IMR-90 (cell line): ENCODE data around the gene DVL1.

ENCODE experiments used
- BHLHE40 ChIP-seq: fragments of 150-350 bp; IDR thresholded peaks from 2 replicates; pipeline ENCODE4 v1.6.1; 2016; ENCODE audit warnings: mild to moderate bottlenecking, low read depth, low read length
- CHD1 ChIP-seq: IDR thresholded peaks from 2 replicates; pipeline ENCODE4 v1.6.1; 2012; ENCODE audit warnings: low read depth, low read length, improper control_type of control experiment
- CTCF ChIP-seq: conservative IDR thresholded peaks from 2 replicates; pipeline ENCODE4 v1.5.1; 2012; ENCODE audit warnings: mild to moderate bottlenecking, low read depth, low read length, improper control_type of control experiment
- FOS ChIP-seq: fragments of 150-350 bp; IDR thresholded peaks from 2 replicates; pipeline ENCODE4 v1.6.1; 2016; ENCODE audit warnings: low read depth, low read length
- MAFK ChIP-seq: IDR thresholded peaks from 2 replicates; pipeline ENCODE4 v1.6.1; 2012; ENCODE audit warnings: low read depth, low read length, improper control_type of control experiment
- MAZ ChIP-seq: IDR thresholded peaks from 2 replicates; pipeline ENCODE4 v1.6.1; 2012; ENCODE audit warnings: low read depth, mild to moderate bottlenecking, low read length, improper control_type of control experiment, moderate library complexity, borderline replicate concordance
- MXI1 ChIP-seq: IDR thresholded peaks from 2 replicates; pipeline ENCODE4 v1.6.1; 2012; ENCODE audit warnings: low read depth, mild to moderate bottlenecking, low read length, moderate library complexity, borderline replicate concordance
- POLR2A ChIP-seq: IDR thresholded peaks from 2 replicates; pipeline ENCODE4 v1.6.1; 2012; ENCODE audit warnings: mild to moderate bottlenecking, low read depth, low read length
- RAD21 ChIP-seq: IDR thresholded peaks from 2 replicates; pipeline ENCODE4 v1.6.1; 2012; ENCODE audit warnings: low read length, improper control_type of control experiment
- RCOR1 ChIP-seq: IDR thresholded peaks from 2 replicates; pipeline ENCODE4 v1.6.1; 2012; ENCODE audit warnings: mild to moderate bottlenecking, low read length, improper control_type of control experiment; ENCODE audit not compliant: insufficient replicate concordance
- RFX5 ChIP-seq: IDR thresholded peaks from 2 replicates; pipeline ENCODE4 v1.8.0; 2012; ENCODE audit warnings: low read depth, mild to moderate bottlenecking, low read length, moderate library complexity
- SMC3 ChIP-seq: fragments of 150-350 bp; IDR thresholded peaks from 2 replicates; pipeline ENCODE4 v1.6.1; 2016; ENCODE audit warnings: low read depth, mild to moderate bottlenecking, antibody characterized with exemption, low read length, moderate library complexity
- USF2 ChIP-seq: fragments of 150-350 bp; IDR thresholded peaks from 2 replicates; pipeline ENCODE4 v1.6.1; 2017; ENCODE audit warnings: mild to moderate bottlenecking, antibody characterized with exemption, low read length, low read depth

GRCh38 chr1:1351511-1352427, 2.6 kb upstream of the DVL1 start:
- TF ChIP-seq CTCF = no peak
- no peak for TF ChIP-seq POLR2A
- TF ChIP-seq CHD1 = no peak
- TF ChIP-seq BHLHE40 = no peak
- TF ChIP-seq RFX5 = no peak
- no peak for TF ChIP-seq USF2
- no peak for TF ChIP-seq SMC3
- no peak for TF ChIP-seq MAZ
- TF ChIP-seq RAD21 = no peak
- TF ChIP-seq RCOR1 = no peak
- no peak for TF ChIP-seq MXI1
- TF ChIP-seq FOS = no peak
- no peak for TF ChIP-seq MAFK
